Measurements from ENCODE around the gene KCNAB2.

KCNAB2 gene

DNA sequence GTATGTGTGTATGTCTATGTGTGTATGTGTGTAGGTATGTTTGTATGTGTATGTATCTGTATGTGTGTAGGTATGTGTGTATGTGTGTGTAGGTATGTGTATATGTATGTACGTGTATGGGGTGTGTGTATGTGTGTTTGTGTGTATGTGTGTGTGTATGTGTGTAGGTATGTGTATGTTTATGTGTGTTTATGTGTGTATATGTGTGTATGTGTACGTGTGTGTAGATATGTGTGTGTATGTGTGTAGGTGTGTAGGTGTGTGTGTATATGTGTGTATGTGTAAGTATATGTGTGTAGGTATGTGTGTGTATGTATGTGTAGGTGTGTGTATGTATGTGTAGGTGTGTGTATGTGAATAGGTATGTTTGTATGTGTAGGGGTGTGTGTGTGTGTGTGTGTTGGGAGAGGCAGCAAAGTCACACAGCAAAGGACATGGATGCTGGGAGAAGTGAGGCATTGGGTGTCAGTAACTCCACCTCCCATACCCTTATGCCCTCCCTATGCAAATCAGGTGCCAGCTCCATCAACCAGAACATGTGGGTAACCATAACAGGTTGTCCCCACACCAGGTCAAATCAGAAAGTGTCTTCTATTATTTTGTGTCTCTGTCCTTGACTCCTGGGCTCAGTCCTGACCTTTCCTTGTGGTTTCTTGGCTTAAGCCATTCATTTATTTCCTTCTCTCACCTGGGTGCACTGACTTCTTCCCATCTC, 15.0 kb upstream of the KCNAB2 start:
- DNase-seq (ENCODE audit: low spot score): no peak

DNA sequence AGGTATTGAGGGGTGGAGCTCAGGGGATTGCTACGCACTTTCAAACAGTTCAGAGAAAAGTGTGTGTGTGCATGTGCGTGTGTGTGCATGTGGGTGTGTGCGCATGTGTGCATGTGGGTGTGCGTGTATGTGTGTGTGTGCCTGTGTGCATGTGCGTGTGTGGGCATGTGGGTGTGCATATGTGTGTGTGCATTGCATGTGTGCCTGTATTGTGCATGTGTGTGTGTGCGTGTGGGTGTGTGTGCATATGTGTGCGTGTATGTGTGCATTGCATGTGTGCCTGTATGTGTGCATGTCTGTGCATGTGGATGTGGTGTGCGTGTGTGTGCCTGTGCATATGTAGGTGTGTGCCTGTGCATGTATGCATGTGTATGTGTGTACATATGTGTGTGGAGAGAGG, 12.6 kb upstream of the KCNAB2 start:
- DNase-seq (ENCODE audit: low spot score): no peak

DNA sequence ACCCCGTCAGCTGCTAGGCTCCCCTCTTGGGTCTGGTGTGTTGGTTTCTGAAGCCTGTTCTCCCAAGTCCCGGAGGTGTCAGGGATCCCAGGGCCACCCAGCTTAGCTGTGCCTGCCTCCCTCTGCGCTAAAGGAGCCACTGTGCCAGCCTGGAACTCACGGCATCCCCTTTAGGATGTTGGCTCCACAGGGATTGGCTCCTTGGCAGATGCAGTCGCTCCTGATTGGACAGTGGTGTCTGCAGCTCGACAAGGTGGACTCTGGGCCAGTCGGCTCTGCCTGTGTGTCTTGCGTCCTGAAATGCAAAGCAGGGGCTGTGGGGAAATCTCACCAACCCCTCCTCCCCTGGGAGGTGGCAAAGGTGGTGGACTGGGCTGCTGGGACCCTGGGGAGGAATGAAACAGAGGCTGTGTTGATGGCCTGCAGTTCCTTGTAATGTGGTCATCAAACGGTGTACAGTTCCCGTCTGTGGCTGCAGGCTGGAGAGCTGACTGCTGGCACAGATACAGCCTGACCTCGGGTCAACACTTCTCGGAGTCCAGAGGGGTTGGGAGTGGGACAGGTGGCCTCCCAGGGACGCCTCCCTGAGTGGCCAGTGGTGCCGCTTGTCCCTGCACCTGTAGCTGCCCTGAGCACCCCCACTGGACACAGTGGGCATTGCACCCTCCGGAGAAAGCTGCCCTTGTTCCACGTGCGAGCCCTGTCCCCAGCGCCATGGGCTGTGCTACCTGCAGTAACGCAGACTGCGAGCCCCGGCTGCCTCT, 11.5 kb upstream of the KCNAB2 start:
- no peak for DNase-seq (ENCODE audit: low spot score)

DNA sequence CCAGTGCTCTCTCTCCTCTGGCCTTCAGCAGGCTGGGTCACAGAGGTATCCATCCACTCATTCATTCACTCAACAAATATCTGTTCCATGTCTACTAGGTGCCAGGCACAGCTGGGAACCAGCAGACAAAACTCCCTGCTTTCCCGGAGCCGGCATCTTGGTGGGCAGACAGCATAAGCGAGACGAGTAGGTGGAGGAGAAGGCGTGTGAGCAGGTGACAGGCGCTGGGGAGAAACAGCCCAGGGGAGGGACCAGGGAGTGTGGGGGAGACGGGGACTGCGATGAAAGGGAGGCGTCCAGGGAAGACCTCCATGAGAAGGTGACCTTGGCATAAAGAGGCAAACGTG, 11.0 kb upstream of the KCNAB2 start:
- no peak for DNase-seq (ENCODE audit: low spot score)

DNA sequence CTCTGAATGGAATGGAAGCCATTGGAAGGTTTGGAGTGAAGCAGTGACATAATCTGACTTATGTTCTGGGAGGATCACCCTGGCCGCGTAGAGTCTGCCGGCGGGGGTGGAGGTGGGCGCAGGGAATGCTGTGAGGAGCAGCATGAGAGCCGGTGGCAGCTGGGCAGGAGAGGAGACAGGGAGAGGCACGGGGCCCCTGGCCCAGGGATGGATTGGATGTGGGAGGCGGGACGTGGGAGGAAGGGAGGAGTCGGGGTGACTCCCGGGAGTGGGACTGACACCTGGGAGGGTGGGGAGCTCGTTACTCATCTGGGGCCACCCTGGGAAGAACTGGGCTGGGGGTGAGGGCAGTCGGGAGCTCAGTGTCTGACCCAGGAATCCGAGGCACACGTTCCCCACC, 10.4 kb upstream of the KCNAB2 start:
- no peak for DNase-seq (ENCODE audit: low spot score)

DNA sequence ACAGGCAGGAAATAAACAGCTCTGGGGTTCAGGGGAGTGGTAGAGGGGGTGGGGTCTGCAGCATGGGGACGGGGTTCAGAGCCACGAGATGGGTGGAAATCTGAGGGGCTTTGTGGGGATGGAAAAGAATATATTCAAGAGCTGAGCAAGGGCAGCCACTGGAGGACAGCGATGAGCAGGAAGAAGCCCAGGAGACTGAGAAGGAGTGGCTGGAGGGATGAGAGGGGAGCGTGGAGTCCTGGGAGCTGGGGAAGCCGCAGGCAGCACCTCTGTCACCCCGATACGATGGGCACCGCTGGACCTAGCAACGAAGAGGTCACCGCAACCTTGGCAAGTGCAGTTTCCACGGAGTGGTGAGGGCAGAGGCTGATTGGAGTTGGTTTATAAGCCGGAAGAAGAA, 10.0 kb upstream of the KCNAB2 start:
- DNase-seq (ENCODE audit: low spot score): no peak

DNA sequence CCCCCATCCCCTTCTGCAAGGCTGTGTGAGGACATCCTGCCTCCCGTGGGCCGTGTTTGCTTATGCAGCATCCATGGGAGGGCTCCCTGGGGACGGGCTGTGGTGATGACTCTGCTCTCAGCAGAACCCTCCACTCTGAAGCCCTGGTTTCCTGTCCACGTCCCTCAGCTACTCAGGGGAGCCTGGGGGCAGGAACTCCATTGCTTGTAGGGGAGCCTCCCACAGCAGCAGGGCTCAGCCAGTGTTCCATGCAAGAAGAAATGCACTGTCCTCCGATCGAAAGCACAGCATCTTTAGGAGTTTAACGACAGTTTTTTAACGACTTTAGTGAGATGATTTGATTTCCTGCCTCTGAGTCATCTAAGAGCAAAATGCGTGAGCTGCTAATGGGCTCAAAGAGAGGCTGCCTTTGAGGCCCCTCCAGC, 8.3 kb upstream of the KCNAB2 start:
- DNase-seq (ENCODE audit: low spot score): no peak

DNA sequence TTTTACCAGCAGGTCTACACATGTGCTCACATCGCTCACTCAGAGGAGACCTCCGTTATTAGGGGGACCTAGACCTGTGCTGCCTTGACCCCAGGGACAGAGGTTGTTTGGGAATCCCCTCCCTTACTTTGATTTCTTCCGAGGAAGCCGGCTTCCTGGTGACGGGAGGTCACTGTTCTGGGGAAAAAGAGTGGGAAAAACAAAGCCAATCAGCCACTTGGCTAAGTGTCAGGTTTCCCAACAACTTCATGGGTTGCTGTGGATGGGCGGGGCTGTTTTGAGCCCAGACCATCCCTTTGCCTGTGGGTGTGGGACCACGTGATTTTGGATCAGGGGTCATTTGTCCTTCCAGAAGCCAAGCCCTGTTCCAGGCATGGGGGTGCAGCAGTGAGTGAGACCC, 7.1 kb upstream of the KCNAB2 start:
- DNase-seq (ENCODE audit: low spot score): no peak

DNA sequence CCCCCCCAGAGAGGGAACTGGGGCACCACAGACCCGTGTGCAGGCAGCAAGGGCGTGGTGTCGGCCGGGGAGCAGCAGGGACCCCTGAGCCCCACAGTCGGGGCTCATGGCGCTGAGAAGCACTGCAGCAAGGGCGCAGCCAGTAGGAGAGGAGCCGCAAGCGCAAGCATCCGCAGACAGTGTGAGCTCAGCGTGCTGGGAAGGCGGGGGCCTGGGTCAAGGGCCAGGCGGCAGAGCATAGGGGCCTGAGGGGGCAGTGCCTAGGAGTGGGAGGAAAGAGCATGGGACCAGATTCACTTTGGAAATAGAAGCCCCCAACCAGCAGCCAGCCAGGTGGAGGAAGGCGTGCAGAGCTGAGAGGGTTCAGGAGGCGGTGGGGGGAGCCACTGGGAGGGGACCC, 6.7 kb upstream of the KCNAB2 start:
- DNase-seq (ENCODE audit: low spot score): no peak

DNA sequence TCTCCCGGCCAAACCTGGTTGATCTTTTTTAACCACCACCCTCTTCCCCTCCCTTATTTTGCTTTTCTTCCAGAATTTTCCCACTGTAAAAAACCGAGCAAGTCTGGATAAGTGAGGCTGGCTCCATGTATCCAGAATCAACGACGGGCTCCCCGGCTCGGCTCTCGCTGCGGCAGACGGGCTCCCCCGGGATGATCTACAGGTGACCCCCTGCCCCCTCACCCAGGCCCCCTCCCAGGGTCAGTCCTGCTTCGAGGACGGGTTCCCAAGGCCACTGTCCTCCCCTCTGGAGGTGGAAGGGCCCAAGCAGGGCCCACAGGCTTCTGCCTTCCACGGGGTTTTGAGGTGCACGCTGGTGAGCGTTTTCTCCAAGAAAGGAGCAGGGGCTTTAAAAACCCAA, 5.2 kb upstream of the KCNAB2 start:
- DNase-seq (ENCODE audit: low spot score): no peak

DNA sequence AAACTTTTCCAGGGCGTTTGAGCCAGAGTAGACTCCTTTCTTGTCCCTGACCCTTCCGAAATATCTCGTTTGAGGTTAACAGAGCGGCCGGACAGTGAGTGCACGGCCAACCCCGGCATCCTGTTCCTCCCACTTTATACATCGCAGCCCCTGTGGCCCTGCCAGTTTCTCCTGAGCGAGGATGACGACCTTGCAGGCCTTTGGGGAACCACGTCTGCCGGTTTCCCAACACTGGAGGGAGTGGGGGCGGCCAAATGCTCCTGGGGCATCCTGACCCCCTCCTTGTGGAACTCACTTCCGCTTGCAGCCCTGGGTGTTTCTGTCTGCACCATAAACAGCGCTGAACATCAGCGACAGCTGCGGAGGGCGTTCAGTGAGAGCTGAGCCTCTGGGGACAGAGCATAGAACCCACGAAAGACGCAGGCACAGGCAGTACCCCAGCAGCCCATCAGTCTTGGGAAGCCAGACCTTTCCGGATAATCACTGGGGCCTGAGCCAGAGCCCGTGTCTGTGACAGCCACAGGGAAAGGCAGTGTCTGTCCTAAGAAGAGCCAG, 4.8 kb upstream of the KCNAB2 start:
- no peak for DNase-seq (ENCODE audit: low spot score)

DNA sequence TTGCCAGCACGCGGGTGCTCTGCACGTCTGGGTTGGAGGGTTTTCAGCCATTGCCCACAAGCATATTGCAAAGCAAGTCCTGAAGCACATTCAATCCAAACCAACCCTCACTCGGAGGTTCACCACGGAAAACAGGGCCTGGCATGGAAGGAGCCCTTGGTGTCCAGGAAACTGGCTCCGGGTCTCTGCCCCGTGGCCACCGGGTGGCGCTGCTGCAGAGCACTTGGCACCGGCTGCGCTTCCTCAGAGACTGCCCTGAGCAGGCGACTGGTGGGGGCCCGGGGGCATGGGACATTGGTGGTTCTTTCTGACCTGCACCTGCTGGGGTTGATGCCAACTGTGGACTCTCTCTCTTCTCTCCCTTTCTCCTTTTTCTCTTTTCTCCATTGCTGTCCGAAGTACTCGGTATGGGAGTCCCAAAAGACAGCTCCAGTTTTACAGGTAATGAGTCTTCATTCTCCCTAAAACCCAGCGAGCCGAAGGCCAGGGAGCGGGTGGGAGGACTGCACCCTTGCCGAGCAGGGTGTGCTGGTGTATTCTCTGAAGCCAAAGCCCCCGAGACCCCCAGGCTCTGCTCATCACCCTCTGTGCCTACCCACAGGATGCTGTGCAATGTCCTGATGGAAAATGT, 4.1 kb upstream of the KCNAB2 start:
- no peak for DNase-seq (ENCODE audit: low spot score)

DNA sequence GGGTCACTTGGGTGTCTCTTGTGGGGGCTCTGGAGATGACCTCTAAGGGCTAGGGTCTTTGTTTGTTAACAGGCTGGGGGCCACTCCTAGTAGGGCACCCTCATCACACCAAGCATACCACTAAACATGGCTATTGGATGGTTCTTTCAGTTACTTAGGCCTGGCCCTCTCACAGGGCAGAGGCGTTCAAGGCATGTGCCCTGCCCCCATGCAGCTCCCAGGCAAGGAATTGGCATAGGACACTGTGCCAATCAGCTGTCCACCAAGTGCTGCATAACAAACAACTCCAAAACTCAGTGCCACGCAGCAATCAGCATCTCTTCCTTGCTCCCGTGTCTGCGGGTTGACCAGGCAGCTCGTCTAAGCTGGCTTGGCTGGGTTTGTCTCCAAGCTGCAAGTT, 2.1 kb upstream of the KCNAB2 start:
- DNase-seq (ENCODE audit: low spot score): no peak

DNA sequence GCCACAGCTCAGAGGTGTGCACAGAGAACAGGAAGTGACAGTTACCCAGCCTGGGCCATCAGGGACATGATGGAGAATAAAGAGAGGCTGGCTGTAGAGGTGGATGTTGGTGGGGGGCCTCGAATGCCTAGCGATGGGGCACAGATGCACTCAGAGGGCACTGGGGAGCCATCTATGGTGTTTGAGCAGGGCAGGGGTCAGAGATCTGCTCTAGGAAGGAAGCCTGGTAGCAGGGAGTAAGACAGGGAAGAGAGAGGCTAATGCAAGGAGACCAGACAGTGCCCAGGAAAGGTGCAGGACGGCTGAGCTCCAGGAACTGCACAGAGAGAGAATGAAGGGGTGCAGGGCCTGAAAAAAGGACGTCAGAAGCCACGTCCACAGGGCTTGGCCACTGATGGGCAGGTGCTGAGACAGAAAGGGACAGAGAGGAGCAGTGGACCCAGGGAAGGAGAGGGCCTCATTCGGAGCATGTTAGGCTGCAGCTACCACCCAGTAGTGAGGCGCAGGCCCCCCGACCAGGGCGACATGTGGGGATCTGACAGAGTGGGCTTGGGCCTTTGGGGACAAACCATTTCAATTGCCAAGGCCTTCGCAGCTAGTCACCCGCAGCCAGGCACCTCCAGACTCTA, 1.1 kb upstream of the KCNAB2 start:
- DNase-seq (ENCODE audit: low spot score): no peak

DNA sequence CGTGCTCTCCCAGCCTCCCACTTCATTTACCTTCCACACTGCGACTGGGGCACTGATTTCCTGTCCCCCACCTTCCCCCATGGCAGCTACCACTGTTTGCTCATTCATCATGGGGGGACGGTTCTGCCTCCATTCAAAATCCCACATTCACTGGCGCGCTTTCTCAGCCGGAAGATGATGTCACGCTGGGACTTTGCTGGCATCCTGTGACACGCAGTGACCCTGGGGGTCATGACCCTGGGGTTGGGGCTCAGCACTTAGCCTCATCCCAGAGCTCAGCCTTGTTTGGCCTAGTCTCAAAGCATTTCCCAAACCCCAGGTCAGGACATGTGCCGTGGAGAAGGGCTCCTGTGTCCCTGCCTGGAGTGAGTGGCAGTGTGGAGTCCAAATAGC, 582 bp upstream of the KCNAB2 start:
- DNase-seq (ENCODE audit: low spot score): no peak

DNA sequence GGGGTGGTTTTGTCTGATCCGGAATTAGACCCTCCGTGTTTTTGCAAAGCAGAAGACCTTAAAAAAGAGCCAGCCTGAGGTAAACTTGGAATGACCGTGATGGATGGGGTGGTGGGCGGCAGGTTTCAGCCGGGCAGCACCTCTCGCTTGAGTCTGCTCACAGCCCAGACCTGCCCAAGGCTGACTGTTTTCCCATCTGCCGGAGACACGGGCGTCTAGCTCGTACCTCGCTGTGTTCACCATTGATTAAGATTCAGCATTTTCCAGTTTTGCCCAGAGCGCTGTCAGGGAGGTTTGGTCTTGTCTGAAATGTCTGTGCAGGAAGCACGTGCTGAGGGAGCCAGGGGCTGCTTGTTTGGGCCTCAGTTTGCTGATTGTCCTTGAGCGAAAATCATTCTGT, 591 bp downstream of the KCNAB2 start:
- DNase-seq (ENCODE audit: low spot score): no peak

DNA sequence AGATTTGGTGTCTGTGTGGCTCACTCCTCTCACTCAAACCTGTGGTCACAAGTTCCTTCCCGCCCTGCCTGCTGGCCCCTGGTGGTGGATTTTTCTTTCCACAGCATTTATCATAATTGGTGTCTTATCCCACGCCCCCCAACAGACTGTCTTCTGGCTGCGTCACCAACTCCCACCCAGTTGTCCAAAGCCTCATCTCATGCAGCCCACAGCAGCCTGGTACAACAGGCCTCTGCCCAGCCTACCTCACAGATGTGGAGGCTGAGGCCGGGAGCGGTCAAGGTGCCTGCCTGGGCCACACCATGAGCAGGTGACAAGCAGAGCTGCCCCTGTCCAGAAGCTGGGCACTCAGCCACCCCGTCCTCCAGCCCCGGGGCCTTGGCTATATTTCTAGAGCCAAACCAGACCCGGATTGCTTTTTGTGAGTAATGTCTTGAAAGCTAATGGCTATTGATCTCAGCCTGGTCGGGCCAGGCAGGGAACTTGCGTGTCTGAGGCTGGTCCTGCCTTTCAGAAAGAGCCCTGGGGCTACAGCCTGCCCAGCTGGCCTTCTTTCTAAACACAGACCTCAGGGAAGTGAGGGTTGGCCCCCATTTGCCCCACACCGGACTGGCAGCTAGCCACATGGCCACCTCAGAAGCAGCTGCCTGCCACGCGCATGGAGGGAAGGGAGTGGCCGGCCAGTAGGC, 2.6 kb downstream of the KCNAB2 start:
- DNase-seq (ENCODE audit: low spot score): no peak

DNA sequence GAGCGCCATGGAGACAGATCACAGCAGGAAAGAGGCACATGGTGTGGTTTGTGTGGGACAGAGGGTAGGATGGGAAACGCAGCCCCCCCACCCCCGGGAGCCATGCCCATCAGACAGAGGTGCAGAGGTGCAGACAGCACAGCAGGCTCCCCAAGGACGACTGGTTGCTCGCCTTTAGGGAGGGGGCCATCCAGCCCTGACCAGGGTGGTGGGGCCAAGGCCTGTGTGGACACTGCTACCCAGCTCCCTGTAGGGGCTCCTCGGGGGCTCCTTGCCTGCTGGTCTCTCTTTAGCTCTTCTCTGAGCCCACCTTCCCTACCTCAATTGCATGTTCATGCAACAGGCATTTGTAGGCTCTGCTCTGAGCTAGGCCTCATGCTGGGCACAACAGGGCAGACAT, 3.7 kb downstream of the KCNAB2 start:
- no peak for DNase-seq (ENCODE audit: low spot score)

DNA sequence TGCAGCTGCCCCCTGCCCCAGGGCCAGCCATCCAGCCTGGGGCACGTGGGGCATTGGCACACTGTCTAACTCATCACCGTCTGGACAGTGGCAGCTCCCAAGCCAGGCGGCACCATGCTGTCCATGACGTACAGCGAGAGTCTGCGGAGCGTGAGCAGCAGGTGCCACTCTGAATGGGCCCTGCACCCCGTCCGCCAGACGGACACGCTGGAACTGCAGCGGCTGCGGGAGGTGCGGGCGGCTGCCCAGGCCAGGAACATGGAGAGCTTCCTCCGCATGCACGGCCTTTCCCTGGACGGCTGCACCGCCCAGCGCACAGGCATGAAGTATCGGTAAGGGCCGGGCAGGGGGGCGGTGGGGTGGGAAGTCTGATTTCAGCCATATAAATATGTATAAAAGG, 5.7 kb downstream of the KCNAB2 start:
- no peak for DNase-seq (ENCODE audit: low spot score)

DNA sequence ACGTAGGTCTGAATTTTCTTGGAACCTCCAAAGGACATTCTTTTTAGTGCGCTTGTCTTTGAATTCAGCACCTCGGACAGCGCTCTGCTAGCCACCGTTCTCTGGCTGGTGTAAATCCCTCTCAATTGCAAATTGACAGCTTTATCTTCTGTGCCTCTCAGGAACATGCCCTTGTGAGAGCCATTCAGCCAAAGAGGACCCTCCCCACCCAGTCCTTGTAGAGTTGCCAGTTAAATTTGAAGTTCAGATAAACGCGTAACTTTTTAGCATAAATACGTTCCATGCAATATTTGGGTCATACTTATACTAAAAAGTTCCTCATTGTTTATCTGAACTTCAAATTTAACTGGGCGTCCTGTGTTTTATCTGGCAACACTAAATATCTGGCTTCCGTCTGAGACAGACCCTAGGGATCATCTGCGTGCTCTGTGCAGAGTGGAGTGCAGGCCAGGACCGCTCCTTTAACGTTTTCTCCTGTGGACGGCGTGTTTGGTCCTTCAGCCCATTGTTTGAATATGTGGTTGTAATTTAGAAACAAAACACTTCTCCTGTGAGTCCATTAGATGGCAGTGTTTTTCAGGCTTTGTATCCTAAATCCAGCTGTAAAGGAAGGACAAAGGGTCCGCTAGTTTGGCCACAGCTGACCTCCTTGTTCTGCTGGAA, 7.0 kb downstream of the KCNAB2 start:
- DNase-seq (ENCODE audit: low spot score): peak; percentile 59

DNA sequence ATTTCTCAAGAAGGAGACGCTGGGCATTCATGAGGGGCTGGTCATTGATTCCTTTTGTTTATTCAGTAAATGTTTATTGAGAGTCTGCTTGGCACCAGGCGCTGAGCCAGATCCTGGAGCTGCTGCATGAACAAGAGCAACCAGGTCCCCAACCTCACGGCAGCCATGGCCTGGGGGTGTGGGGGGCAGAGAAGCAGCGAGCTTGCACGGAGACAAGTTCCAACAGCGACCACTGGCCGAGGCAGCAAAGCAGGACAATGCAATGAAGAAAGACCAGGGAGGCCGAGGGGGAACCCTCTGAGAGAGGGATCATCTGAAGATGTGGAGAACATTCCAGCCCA, 7.5 kb downstream of the KCNAB2 start:
- no peak for DNase-seq (ENCODE audit: low spot score)

DNA sequence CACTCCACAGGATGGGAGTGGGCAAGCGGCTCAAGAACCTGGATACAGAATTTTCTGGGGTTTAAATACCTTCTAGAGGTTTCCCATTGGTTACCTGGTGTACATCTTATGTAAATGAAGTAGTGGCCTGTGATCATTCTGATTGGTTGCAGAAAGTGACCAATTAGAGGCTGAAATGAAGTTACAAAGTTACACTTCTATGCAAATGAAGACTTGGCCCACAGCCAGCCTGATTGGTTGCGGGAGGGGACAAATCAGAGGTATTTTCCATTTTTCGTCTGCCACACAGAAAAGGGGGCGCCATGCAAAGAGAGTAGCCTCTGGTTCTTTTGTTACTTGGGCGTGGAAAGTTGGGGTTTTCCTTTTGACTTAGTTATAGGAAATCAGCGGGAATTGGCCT, 8.9 kb downstream of the KCNAB2 start:
- no peak for DNase-seq (ENCODE audit: low spot score)
